Mesangial cell (primary cell): ENCODE data around the gene SCMH1. TPM values are rescaled to one million over a fixed set of nuclear protein-coding genes. Genes with fewer than 3 reads are reported as not detected.

ENCODE experiments used
- total RNA-seq: library from RNA; depleted of rRNA; stranded (reverse); fragments of >200 nt; gene quantifications from 2 replicates; pipeline ENCODE4 v1.2.3, GENCODE V29; 2015

SCMH1 gene
- total RNA-seq, result 18.3 and 35.4 TPM in 2 replicates

DNA sequence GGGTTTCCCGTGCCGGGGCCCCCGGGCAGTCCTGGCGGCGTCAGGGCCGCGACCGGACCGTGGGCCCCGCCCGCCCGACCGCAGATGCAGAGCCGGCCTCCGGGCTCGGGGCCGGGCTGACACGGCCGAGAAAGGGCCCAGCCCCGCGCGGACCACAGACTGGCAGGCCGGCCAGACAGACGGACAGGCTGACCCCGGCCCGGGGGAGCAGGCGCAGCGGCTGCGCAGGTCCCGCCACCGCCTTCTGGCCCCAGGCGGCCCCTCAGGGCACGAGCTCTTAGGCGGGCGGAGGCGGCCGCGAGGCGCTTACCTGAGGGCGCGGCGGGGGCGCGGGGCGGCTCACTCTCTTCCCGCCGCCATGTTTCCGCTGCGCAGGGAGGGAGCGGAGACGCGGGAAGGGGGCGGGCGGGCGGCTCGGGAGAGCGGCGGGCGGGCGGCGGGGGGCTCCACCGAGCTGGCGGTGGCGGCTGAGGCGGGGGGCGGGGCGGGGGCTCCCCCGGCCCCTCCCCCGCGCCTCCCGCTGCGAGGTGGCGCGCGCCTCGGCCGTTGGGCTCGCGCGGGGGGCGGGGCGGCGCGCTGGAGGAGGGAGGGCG, at the start of gene SCMH1:
Gene SCMH1, minus strand, starts transcription at position 558 of the 593 bp plus-strand sequence. CDS start 56,173 bp downstream, outside the sequence.

GRCh38 chr1:41021526-41022308, 220.4 kb downstream of the SCMH1 start, which contains the start of gene SLFNL1:
Gene SLFNL1, minus strand, starts transcription at chr1:41021725. Its CDS starts 1,065 bp downstream, at chr1:41020660.

GRCh38 chr1:40979241-40980067, 262.7 kb downstream of the SCMH1 start, which contains the start of gene CTPS1:
Gene CTPS1, plus strand, starts transcription at chr1:40979696. Its CDS starts 3,595 bp downstream, at chr1:40983291.

Other genes with a start within 250 kb of the SCMH1 start
- gene SLFNL1, start 220.6 kb downstream of the SCMH1 start, total RNA-seq, result under 0.01 and 0.13 TPM in 2 replicates
- 0.65 and 3.8 TPM in 2 replicates for gene FOXO6, start 119.1 kb upstream of the SCMH1 start, total RNA-seq
- gene EDN2, start 242.4 kb upstream of the SCMH1 start, total RNA-seq, result 5.2 and 15.2 TPM in 2 replicates